DMS 273 treated with DMSO at 0.1 percent for 48 hours (cell line): ENCODE results near the gene GCNT2.
"Not testable (repeated sequence)": the region's sequence is repeated elsewhere in the genome, so short reads cannot be mapped to it uniquely, and the experiment has no call there.

Experiments
- DNase-seq: peaks from one replicate; lab custom pipeline; 2025; lab: John Stamatoyannopoulos, UW

The GCNT2 gene

DNA sequence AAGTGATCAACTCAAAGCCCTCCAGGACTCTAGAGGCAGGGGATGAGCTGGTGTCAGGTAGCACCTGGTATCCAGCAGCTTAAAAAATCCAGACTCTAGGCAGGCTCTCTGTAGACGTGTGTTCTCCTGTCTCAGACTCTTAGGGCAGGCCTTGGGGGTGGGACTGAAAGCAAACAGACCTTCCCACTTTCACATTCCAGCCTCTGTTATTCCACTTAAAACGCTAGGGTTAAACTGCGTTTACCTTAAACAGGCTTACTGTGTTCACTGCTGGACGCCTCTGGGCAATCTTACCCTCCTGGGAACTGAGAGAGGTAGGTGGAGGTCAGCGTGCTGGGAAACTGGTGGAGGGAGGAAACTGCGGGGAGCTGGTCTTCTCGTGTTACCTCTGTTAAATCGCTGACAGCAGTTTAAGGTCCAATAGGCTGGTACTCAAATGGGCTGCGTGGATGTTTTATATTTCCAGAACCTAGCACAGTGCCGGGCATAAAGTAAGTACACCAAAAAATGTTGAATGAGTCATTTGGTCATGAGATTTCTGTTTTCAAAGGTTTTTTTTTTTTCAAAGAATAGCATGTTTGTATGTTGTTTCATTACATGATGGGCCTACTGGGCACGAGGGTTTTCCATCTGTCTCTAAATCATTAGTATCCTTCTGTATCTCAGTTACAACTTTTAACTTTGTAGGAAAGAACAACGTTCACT lies at the start of gene GCNT2:
GCNT2 (plus strand) TSS at position 248 of the 705 bp plus-strand sequence. CDS start 7,561 bp downstream, outside the sequence.
- DNase-seq, result no peak

DNA sequence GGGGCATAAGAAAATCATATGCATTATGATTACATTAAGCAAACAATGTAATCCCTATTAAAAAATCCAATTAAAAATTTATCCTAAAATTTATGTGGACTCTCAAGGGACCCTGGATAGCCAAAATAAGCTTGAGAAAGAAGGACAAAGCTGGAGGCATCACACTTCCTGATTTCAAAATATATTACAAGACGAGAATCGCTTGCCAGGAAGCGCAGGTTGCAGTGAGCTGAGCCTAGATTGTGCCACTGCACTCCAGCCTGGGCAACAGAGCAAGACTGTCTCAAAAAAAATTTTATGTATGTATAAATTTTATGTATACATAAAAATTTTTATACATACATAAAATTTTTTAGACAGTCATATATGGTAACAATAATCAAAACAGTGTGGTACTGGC lies 48.5 kb upstream of the GCNT2 start:
- no peak for DNase-seq

DNA sequence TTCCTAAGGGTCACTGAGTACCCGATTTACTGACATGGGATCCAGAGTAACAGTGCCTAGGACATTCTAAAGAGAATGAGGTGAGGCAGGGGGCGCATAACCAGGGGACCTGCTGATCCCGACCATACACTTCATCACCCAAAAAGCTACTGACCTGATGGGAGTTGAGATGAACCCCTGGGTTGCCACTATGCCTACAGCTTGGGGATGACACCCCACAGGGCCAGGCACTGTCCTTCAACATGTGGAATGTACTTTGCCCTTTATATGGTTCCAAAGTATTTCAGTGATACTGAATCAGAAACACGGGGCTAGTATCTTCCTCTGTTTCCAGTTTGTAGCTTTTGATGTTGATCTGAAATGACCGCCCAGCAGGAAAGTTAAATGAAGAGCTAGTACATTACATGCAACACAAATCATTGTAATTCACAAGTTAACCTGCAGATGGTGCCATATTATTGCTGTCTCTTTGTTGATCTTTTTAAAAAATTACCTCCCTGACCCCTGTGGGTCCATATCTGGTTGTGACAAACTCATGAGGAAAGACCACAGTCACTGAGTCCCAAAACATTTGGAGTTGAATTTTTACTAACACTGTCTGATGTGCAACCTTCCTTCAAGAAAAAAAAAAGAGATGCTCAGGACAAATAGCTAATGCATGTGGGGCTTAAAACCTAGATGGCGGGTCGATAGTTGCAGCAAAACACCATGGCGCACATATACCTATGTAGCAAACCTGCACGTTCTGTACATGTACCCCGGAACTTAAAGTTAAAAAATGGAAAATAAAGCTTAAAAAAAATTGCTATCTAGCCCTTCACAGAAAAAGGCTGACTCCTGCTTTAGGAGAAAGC lies 42.7 kb upstream of the GCNT2 start:
- DNase-seq, result no peak

DNA sequence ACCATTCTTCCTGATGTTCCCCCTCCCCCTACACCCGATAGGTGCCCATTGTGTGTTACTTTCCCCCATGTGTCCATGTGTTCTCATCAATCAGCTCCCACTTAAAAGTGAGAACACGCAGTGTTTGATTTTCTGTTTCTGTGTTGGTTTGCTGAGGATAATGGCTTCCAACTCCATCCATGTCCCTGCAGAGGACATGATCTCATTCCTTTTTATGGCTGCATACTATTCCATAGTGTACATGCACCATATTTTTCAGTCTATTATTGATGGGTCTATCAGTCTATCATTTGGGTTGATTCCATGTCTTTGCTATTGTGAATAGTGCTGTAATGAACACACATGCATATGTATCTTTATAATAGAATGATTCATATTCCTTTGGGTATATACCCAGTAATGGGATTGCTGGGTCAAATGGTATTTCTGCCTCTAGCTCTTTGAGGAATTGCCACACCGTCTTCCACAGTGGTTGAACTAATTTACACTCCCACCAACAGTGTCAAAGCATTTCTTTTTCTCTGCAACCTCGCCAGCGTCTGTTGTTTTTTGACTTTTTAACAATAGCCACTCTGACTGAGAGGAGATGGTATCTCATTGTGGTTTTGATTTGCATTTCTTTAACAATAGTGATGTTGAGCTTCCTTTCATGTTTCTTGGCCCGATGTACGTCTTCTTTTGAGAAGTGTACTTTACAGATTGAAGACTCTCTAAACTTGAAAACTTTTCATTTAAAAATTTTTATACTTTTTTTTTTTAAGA lies 41.0 kb upstream of the GCNT2 start:
- no peak for DNase-seq

DNA sequence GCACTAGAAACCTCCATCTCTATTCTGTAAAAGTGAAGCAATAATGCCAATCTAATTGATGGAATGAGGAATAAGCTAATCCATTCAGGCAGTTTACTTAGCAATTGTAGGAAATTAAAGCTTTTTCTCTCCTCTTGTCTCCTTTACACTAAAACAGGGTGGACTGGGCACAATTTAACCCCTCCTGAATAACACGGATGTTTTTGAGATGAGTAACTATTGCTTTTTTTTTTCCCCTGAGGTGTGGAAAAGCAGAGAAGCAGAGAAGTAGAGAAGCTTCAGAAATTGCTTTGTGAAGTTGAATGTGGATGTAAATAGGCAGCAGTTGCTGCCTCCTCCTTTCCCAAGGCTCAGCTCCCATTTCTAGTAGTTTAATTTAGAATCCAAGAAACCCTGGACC lies 40.0 kb upstream of the GCNT2 start:
- no peak for DNase-seq

DNA sequence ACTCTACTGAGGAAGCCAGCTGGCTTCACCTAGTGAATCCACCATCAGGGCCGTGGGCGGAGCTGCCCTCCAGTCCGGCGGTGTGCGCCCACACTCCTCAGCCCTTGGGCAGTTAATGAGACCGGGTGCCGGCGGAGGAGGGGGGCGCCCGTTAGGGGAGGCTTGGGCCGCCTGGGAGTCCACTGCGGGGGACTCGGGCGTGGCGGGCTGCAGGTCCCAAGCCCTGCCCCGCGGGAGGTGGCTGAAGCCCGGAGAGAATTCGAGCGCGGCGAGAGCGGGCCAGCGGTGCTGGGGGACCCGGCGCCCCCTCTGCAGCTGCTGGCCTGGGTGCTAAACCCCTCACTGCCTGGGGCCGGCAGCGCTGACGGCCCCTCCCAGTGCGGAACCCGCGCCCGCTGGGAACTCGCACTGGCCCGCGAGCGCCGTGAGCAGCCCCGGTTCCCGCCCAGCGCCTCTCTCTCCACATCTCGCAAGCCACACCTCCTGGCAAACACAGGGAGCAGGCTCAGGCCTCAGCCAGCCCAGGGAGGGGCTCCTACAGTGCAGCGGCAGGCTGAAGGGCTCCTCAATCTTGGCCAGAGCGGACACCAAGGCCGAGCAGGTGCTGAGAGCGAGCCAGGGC lies 38.4 kb upstream of the GCNT2 start:
- no peak for DNase-seq

DNA sequence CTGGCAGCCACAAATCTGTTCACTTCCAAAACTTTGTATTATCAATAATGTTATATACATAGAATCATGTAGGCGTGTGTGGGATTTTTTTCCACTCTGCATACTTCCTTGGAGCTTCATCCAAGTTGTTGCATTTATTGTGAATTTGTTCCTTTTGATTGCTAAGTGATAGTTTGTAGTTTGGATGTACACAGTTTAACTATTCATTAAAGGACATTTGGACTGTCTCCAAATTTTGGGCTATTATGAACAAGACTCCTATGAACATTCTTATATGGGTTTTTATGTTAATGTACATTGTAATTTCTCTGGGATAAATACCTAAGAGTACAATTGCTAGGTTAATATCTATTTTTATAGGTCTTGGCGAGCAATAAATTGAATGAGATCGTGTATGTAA lies 36.2 kb upstream of the GCNT2 start:
- no peak for DNase-seq

DNA sequence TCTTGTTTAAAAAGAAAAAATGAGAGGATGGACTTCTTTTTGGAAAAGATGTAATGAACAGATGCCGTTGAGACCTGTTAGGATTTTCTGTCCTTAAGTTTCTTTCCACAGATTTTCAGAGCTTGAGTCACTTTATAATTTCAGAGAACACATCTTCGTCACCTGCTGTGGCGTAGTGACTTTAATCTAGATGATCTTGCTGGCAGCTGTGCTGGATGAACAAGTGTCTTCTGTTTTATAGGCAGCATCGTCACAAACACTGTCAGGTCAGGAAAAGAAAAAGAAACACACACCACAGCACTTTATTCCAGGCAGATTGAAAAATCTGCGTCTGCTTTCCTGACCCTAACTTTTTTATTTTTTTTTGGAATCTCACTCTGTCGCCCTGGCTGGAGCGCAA lies 35.7 kb upstream of the GCNT2 start:
- DNase-seq, result no peak

DNA sequence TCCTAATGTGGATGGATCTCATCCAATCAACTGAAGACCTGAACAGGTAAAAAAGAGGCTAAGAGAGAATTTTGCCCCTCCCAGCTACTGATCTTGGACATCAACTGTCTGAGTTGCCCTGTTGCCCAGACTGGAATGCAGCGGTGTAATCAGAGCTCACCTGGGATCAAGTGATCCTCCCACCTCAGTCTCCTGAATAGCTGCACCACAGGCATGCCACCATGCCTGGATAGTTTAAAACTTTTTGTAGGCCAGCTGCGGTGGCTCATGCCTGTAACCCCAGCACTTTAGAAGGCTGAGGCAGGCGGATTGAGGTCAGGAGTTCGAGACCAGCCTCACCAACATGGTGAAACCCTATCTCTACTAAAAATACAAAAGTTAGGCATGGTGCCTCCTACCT lies 34.9 kb upstream of the GCNT2 start:
- DNase-seq, result no peak

DNA sequence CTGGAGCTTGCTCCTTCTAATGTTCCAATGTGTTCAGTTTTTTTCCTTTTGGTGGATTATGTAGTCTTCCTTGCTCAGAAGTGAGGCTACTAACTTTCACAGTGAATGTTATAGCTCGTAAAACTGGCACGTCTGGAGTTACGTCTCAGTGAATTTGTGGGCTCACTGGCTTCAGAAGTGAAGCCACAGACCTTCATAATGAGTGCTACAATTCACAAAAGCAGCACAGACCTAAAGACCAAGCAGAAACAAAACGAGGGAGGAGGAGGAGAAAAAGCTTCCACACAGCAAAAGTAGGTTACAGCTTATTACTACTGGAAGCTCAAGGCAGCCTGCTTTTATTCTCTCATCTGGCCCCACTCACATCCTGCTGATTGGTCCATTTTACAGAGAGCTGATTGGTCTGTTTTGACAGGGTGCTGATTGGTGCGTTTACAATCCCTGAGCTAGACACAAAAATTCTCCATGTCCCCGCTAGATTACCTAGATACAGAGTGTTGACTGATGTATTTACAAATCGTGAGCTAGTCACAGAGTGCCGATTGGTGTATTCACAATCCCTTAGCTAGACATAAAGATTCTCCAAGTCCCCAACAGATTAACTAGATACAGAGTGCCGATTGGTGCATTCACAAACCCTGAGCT lies 34.1 kb upstream of the GCNT2 start:
- not testable (repeated sequence) for DNase-seq

DNA sequence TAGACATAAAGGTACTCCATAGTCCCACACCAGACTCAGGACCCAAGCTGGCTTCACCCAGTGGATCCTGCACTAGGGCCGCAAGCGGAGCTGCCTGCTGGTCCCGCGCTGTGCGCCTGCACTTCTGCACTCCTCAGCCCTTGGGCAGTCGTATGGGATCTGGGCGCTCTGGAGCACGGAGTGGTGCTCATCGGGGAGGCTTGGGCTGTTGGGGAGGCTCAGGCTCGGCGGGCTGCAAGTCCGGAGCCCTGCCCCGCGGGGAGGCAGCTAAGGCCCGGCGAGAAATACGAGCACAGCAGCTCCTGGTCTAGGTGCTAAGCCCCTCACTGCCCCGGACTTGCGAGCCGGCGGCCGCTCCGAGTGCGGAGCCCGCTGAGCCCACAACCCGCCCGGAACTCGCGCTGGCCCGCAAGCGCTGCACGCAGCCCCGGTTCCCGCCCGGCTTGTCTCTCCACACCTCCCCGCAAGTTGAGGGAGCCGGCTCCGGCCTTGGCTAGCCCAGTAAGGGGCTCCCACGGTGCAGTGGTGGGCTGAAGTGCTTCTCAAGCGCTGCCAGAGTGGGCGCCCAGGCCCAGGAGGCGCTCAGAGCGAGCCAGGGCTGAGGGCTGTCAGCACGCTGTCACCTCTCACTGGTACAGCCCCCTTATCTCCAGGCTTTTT lies 33.4 kb upstream of the GCNT2 start:
- no peak for DNase-seq

DNA sequence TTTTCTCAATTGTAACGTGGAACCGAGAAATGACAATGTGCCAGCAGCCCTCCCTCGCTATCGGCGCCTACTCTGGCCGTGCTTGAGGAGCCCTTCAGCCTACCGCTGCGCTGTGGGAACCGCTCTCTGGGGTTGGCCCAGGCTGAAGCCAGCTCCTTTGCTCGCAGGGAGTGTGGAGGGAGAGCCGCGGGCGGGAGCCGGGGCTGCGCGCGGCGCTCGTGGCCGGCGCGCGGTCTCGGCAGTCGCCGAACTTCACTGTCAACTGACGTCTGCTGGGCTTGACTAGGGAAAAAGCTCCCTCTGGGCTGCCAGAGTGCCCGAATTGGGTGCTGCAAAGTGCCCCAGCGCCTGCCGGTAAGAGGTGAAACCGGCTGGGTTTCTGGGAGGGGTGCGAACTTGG lies 29.7 kb upstream of the GCNT2 start:
- no peak for DNase-seq

DNA sequence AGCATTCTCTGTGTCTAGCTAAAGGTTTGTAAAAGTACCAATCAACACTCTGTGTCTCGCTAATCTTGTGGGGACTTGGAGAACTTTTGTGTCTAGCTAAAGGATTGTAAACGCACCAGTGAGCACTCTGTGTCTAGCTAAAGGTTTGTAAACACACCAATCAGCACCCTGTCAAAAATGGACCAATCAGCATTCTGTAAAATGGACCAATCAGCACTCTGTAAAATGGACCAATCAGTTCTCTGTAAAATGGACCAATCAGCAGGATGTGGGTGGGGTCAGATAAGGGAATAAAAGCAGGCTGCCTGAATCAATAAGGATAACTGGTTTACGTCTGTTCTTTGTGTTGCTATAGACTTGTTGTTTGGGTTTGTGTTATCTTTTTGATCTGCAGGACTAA lies 29.2 kb upstream of the GCNT2 start:
- not testable (repeated sequence) for DNase-seq

DNA sequence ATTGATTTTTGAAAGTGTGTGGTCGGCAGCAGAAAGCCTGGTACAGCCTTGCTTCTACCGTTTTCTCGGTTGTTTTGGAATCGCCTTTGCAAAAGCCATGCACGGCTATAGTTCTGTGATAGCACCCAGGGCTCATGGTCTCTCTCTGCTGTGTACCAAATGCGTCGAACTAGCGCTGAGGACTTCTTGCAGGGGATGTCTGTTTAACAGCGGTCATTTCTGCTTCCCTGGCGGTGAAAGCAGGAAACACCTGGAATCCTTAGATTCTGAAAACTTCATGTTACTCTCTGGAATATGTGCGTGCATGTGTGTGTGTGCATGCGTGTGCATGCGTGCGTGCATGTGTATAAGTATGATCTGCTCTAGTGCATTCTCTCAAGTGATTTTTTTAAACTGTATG lies 26.1 kb upstream of the GCNT2 start:
- no peak for DNase-seq

DNA sequence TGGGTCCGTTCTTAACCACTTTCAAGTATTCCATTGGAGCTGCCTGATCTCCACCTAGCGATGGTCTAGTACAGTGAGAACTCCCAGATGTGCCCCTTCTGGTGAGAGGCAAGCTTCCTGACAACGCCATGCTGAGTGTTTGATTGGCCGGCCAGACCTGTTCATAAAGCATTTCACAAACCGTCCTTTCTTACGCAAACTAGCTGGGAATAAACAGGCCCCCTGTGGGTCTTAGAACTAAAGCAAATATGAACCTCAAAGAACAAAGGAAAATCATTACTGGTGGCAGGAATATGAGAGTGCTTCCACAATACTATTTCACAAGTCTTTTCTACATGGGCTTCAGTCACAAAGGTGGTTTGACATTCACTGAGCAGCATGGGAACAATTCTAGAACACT lies 15.6 kb upstream of the GCNT2 start:
- DNase-seq, result no peak

DNA sequence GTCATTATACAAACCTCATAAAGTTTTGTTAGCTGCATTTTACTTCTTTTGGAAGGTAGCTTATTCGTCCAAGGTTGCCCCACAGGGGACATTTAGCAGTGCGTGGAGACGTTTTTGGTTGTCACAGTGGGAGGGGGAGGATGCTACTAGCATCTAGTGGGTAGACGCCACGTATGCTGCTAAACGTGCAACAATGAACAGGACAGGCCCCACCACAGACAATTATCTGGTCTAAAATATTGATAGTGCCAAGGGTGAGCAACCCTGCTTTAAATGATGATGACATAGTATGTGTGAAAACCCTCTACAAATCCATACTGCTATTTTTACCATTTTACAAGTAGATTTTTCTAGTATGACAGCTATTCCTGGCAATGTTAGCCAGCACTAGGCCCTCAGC lies 13.9 kb upstream of the GCNT2 start:
- no peak for DNase-seq

DNA sequence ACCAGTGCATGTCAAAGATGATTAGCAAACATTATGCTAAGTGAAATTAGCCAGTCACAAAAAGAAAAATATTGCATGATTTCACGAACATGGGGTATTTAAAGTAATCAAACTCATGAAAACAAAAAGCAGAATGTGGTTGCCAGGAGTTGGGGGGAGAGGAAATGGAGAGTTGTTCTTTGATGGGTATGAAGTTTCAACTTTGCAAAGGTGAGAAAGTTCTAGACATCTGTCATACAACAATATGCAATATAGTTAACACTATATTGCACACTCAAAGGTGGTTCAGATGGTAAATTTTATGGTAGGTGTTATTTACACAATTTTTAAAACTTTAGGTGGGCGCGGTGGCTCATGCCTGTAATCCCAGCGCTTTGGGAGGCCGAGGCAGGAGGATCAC lies 13.4 kb upstream of the GCNT2 start:
- DNase-seq, result no peak

DNA sequence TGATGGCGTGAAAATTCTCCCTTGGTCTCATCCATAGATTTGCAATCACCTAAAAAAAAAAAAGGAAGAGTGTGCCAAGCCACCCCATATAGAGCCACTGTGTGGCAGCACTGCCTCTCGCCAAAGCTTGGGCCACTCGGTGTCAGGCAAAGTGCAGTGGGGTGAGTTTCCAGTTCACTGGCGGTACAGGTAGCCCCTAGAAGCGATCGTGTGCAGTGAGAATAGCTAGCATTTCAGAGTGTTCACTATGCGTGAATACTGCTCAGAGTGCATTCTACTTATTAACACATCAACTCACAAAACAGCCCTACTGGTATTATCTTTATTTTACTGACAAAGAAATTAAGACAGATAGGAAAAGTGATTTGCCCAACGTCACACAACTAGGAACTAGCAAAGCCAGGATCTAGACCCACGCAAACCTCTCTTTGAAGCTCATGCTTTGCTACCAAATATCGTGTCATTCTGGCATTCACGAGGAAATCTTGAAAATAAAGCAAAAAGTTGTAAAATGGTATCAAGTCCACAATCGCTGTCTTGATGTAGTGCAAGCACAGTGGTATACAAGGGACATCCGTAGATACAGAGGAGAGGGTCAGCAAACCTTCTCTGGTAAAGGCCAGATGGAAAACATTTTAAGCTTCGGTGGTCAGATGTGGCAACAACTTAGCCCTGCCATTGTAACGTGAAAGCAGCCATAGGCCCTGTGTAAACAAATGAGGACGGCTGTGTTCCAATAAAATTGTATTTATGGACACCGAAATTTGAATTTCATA lies 10.4 kb upstream of the GCNT2 start:
- no peak for DNase-seq

DNA sequence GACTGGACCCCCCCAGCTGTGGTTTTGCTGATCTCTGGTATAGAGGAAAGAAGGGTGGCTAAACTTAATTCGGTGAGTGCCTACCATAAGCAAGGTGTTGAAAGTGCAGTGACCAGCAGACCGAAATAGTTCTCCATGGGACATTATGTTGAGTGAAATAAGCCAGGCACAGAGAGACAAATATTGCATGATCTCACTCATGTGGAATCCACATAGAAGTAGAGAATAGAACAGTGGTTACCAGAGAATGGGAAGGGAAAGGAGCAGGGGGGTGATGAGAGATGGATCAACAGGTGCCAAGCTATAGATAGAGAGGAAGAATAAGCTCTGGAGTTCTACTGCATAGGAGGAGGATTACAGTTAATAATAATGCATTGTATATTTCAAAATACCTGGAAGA lies 9.7 kb upstream of the GCNT2 start:
- no peak for DNase-seq

DNA sequence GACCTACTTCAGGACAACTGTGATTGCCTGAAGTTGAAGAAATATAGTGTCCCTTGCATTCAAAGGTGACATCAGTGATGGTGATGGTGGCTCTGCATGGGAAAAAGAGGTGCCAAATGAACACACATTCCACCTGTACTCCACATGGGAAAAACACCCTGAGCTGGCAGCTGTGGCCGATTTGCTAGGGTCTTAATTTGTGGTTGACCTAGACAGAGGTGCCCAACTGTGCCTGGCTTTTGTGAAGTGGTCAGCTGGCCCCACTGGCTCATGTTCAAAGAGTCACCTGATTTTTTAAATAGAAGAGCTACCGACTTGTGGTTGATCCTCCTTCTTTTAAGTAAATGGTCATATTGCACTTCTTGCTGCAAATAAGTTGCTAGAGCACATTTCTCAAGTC lies 7.6 kb upstream of the GCNT2 start:
- no peak for DNase-seq
